Measurements from ENCODE around the gene IRX4.

IRX4 gene

DNA sequence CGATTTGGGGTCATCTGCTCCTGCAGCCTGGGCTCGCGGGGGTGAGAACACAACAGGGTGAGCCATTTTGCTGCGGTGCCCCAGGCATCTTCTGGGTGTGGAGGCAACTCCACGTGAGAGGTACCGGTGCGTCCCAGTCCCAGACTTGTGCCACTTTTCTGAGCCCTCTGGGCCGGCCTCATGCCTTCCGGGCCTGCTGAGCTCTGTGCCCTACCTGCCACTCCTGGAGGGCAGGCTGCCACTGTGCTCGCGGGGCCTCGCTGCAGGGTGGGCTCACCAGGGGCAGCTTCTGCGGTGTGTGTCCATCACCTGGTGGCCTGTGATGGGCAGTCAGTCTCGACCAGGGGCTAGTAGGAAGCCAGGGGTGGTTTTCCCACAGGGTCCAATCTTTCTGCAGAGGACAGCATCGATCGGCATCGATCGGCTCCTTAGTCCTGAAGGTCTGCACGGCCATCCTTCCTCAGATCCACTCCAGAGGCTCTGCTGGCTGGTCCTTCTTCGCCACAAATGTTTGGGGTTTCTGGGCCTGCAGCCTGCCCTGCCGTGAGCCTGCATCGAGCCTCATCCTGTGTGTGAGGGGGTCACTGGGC is 22.6 kb downstream of the IRX4 start:
- H3K4me3 ChIP-seq (ENCODE audit: low read length), result no peak overlapping the region
- TF ChIP-seq, protein P1, sequence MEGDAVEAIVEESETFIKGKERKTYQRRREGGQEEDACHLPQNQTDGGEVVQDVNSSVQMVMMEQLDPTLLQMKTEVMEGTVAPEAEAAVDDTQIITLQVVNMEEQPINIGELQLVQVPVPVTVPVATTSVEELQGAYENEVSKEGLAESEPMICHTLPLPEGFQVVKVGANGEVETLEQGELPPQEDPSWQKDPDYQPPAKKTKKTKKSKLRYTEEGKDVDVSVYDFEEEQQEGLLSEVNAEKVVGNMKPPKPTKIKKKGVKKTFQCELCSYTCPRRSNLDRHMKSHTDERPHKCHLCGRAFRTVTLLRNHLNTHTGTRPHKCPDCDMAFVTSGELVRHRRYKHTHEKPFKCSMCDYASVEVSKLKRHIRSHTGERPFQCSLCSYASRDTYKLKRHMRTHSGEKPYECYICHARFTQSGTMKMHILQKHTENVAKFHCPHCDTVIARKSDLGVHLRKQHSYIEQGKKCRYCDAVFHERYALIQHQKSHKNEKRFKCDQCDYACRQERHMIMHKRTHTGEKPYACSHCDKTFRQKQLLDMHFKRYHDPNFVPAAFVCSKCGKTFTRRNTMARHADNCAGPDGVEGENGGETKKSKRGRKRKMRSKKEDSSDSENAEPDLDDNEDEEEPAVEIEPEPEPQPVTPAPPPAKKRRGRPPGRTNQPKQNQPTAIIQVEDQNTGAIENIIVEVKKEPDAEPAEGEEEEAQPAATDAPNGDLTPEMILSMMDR (conservative IDR thresholded peaks at IDR 0.05; ENCODE audit: low read length), result no peak
- no peak for DNase-seq (ENCODE audit: low read depth)

DNA sequence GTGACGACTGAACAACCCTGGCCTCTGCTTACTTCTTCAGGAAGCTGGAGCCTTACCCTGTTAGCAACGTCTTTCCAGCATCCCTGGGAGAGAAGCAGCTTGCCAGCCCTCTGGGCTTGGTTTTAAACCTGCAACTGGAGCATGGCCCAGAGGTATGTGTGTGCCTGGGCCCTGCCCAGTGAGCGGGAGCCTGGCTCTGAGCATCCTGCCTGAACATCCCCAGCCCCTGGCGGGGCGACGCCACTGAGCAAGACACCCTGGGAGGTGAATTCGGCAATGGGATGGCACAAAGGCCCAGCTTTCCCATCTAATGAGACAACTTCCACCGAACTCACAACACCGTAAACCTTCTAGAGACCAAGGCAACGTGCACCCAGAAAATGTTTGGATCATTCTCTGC is 23.6 kb downstream of the IRX4 start:
- no peak for DNase-seq (ENCODE audit: low read depth)
- no peak overlapping the region for H3K4me3 ChIP-seq (ENCODE audit: low read length)
- TF ChIP-seq, protein P1 (conservative IDR thresholded peaks at IDR 0.05; ENCODE audit: low read length), result no peak

- no peak for DNase-seq (ENCODE audit: low read depth)
- TF ChIP-seq, protein P1 (conservative IDR thresholded peaks at IDR 0.05; ENCODE audit: low read length), result no peak
- no peak overlapping the region for H3K4me3 ChIP-seq (ENCODE audit: low read length)
These were observed 24.3 kb downstream of the IRX4 start for GRCh38 chr5:1858436-1858835.

DNA sequence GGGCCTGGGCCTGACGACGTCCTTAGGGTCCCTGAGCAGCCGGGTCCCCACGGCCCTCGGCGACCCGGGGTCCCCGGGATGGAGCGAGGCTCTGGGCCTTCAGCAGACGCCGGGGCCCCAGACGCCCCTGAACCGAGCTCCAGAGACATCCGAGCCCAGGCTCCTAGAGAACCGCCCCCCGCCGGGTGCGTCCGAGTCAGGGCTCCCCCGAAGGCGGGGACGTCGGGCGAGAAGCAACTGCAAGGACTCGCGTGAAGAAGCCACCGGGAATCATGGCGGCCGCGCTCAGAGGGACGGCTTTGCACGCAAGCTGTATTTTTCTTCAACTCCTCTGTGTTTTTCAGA is 25.5 kb downstream of the IRX4 start:
- no peak overlapping the region for H3K4me3 ChIP-seq (ENCODE audit: low read length)
- DNase-seq (ENCODE audit: low read depth), result no peak
- TF ChIP-seq, protein P1 (conservative IDR thresholded peaks at IDR 0.05; ENCODE audit: low read length), result no peak

DNA sequence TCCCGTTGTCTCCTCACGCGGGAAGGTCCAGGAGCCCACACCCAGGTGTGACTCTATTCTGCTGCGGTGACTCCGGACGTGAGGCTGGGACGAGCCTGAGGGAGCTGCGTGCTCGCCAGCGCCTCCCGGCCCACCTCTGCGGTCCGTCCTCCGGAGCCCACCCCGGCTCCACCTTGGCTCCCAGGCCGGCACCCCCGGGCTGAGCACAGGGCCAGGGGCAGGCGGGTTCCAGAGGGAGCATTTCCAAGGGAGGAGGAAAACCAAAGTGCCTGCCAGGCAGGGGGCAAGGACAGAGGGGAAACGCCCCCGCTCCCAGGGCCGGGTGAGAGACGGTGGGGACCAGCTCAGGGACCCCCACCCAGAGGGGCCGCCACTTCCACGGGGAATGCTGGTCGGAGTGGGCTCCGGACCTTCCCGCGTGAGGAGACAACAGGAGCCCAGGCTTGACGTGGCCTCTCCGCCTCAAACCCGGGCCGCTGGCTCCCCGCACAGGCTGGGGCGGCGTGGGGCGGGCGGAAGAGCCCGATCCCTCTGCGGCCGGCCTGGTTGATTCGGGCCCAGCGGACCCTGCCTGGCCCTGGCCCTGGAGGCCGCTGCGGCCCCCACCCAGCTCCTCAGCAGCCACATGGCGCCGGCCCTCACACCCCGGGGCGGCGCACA is 26.0 kb downstream of the IRX4 start:
- H3K4me3 ChIP-seq (ENCODE audit: low read length), result peak overlapping the region; percentile 12; the same call in 1 of the 2 replicates
- TF ChIP-seq, protein P1 (conservative IDR thresholded peaks at IDR 0.05; ENCODE audit: low read length), result no peak
- no peak for DNase-seq (ENCODE audit: low read depth)

GRCh38 chr5:1855596-1855995 is 27.1 kb downstream of the IRX4 start:
- no peak for DNase-seq (ENCODE audit: low read depth)
- TF ChIP-seq, protein P1 (conservative IDR thresholded peaks at IDR 0.05; ENCODE audit: low read length), result no peak
- no peak overlapping the region for H3K4me3 ChIP-seq (ENCODE audit: low read length)

DNA sequence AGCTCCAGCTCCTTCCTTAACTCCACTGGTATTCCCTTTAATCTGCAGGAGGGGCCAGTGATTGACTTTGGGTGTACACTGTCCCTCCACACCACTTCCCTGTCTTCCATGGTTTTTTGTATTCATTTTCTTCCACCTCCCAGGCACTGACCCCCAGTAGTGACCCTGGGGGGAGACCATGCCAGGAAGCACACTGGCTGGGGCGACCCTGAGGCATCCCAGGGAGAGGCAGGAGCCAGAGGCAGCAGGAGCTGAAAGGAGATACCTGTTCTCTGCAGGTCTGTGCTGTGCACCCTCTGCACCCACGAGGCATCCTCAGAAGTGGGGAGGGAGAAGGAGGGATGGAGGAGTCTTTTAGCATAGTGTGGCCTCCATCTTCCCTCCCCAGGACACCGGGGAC is 27.6 kb downstream of the IRX4 start:
- DNase-seq (ENCODE audit: low read depth), result no peak
- H3K4me3 ChIP-seq (ENCODE audit: low read length), result no peak overlapping the region
- TF ChIP-seq, protein P1 (conservative IDR thresholded peaks at IDR 0.05; ENCODE audit: low read length), result no peak

Measured in AG10803 (cell line).